ENCODE data around the gene CDKN2D. TPM values are rescaled to one million over a fixed set of nuclear protein-coding genes. Genes with fewer than 3 reads are reported as not detected.
"Not testable (repeated sequence)": the region's sequence is repeated elsewhere in the genome, so short reads cannot be mapped to it uniquely, and the experiment has no call there.

Gene CDKN2D
- total RNA-seq, 1 donor from 2014 or later, result 12.0 TPM

DNA sequence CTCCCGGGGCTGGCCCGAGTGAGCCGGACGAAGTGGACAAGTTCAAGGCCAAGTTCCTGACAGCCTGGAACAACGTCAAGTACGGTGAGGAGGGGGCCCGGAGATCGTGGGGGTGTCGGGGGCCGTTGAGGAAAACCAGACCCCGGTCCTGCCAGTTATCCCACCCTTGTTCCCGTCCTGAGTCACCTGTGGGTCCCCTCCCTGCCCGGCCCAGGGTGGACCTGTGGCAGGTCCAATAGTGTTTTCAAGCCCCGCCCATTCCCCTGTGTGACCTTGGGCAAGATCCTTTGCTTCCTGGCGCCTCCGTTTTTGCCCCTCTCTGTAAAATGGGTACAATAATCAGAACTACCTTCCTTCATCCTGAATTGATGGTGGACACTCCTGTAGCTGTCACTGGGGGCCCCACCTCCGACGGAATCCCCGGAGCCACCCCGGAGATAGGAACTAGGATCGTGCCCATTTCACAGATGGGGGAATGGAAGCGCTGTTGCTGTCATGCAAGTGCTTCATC lies 24.5 kb downstream of the CDKN2D start:
- Mint-ChIP-seq H3K4me1 (ENCODE audit: low read depth) (peaks cover 15% of the 10 kb centered on the region), H3K27me3 (ENCODE audit: low read depth) (no peaks in the 10 kb centered on the region), H3K36me3 (ENCODE audit: low read depth) (peaks cover 7% of the 10 kb centered on the region), H3K27ac (ENCODE audit: unreplicated experiment) (peak overlapping the region; percentile 59), H3K4me3 (ENCODE audit: unreplicated experiment) (peak overlapping the region; percentile 82), H3K9me3 (ENCODE audit: low read depth) (no peaks in the 10 kb centered on the region)
- TF ChIP-seq, protein P1, sequence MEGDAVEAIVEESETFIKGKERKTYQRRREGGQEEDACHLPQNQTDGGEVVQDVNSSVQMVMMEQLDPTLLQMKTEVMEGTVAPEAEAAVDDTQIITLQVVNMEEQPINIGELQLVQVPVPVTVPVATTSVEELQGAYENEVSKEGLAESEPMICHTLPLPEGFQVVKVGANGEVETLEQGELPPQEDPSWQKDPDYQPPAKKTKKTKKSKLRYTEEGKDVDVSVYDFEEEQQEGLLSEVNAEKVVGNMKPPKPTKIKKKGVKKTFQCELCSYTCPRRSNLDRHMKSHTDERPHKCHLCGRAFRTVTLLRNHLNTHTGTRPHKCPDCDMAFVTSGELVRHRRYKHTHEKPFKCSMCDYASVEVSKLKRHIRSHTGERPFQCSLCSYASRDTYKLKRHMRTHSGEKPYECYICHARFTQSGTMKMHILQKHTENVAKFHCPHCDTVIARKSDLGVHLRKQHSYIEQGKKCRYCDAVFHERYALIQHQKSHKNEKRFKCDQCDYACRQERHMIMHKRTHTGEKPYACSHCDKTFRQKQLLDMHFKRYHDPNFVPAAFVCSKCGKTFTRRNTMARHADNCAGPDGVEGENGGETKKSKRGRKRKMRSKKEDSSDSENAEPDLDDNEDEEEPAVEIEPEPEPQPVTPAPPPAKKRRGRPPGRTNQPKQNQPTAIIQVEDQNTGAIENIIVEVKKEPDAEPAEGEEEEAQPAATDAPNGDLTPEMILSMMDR (IDR thresholded peaks at IDR 0.05), result no peak
- no peak for DNase-seq (ENCODE audit: low spot score)

DNA sequence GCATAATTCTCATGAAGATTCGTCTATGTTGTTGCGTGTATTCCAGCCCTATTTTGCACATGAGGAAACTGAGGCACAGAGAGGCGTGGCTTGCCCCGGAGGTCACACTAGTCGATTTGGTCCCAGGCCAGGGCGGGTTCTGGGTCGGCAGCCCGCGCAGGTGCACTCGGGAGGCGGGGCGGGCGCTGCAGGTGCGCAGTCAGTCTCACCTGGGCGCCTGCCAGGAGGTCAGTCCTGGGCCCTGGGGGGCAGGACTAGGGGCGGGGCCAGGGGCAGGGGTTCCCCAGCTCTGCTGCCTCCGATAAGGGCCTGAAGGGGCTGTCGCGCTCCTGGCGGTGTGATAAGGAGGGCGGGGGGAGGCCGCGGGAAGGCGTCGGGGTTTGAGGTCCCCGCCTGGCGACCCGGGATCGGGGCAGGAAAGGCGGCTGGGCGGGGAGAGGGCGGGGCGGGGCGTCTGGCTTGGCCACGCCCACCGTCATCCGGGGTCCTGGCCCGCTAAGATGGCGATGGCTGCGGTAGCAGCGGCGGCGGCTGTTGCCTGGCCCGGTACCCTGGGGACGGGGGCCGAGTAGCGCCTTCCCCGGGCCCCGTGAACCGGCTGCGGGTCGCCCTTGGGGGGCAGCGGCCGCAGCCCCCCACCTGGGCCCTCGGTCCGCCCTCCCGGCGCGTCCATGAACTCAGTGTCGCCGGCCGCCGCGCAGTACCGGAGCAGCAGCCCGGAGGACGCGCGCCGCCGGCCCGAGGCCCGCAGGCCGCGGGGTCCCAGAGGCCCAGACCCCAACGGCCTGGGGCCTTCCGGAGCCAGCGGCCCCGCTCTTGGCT lies 25.1 kb downstream of the CDKN2D start, which contains the start of gene ATG4D:
TSS of gene ATG4D (plus strand) at position 485 of the 822 bp plus-strand sequence. CDS start at position 672, 187 bp downstream.
- peak within 1 kb of the TSS; percentile 59 for H3K27ac Mint-ChIP-seq (ENCODE audit: unreplicated experiment)
- DNase-seq (ENCODE audit: low spot score), result no peak
- peak within 1 kb of the TSS; percentile 82 for H3K4me3 Mint-ChIP-seq (ENCODE audit: unreplicated experiment)
- H3K27me3 Mint-ChIP-seq (ENCODE audit: low read depth), result no peaks in the 10 kb centered on the region
- peaks cover 15% of the 10 kb centered on the region for H3K4me1 Mint-ChIP-seq (ENCODE audit: low read depth)
- H3K36me3 Mint-ChIP-seq (ENCODE audit: low read depth), result peaks cover 4% of the 10 kb centered on the region
- H3K9me3 Mint-ChIP-seq (ENCODE audit: low read depth), result no peaks in the 10 kb centered on the region
- TF ChIP-seq, protein P1 (IDR thresholded peaks at IDR 0.05), result no peak

DNA sequence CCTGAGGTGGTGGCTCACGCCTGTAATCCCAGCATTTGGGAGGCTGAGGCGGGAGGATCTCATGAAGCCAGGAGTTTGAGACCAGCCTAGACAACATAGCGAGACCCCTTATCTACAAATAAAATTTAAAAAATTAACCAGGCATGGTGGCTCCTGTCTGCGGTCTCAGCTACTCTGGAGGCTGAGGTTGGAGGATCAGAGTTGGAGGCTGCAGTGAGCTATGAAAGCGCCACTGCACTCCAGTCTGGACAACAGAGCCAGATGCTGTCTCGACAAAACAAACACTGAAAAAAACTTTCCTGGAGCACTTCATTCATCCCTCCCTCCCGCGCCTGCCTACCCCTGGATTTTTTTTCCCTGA lies 25.7 kb downstream of the CDKN2D start:
- Mint-ChIP-seq H3K4me3 (ENCODE audit: unreplicated experiment) (peak overlapping the region; percentile 66), H3K4me1 (ENCODE audit: low read depth) (peaks cover 15% of the 10 kb centered on the region), H3K27ac (ENCODE audit: unreplicated experiment) (no peak overlapping the region), H3K36me3 (ENCODE audit: low read depth) (peaks cover 2% of the 10 kb centered on the region), H3K27me3 (ENCODE audit: low read depth) (no peaks in the 10 kb centered on the region), H3K9me3 (ENCODE audit: low read depth) (no peaks in the 10 kb centered on the region)
- DNase-seq (ENCODE audit: low spot score), result no peak
- TF ChIP-seq, protein P1 (IDR thresholded peaks at IDR 0.05), result no peak

DNA sequence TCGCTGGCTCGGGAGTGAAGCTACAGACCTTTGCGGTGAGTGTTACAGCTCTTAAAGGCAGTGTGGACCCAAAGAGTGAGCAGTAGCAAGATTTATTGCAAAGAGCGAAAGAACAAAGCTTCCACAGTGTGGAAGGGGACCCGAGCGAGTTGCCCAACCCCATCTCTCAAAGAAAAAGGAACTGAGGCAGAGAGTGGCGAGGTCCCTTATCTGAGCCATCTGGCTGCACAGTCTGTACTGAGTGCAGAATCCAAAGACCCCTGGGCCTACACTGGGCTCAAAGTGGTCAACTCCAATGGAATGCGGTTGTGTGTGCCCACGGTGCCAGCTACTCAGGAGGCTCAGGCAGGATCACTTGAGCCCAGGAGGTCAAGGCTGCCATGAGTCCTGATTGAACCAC lies 29.8 kb downstream of the CDKN2D start:
- H3K27me3 Mint-ChIP-seq (ENCODE audit: low read depth); H3K27ac Mint-ChIP-seq (ENCODE audit: unreplicated experiment); H3K9me3 Mint-ChIP-seq (ENCODE audit: low read depth); DNase-seq (ENCODE audit: low spot score); H3K36me3 Mint-ChIP-seq (ENCODE audit: low read depth); H3K4me3 Mint-ChIP-seq (ENCODE audit: unreplicated experiment): not testable (repeated sequence)
- H3K4me1 Mint-ChIP-seq (ENCODE audit: low read depth), result peaks cover 14% of the 10 kb centered on the region

DNA sequence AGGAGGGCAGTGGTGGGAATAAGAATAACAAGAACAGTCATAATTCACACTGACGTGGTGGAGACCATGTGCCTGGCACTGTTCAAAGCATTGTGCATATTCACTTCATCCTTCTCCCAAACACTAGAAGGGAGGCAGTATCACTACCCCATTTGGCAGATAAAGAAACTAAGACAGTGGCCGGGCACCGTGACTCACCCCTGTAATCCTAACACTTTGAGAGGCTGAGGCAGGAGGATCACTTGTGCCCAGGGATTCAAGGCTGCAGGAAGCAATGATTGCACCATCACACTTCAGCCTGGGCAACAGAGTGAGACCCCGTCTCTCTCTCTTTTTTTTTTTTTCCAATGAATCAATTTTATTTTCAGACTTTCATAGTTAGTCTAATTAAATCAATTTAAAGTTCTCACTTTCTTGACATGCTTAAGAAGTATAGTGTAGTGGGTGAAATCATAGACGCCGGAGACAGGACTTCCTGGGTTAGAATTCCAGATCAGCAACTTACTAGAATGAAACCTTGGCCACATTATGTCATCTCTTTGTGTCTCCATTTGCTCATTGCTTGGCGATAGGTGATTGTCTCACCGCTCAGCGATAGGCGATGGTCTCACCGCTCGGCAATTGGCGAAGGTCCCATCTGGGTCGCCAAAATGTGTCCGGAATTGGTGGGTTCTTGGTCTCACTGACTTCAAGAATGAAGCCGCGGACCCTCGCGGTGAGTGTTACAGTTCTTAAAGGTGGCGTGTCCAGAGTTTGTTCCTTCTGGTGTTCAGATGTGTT lies 30.4 kb downstream of the CDKN2D start:
- DNase-seq (ENCODE audit: low spot score), result no peak
- Mint-ChIP-seq H3K27me3 (ENCODE audit: low read depth) (no peaks in the 10 kb centered on the region), H3K4me3 (ENCODE audit: unreplicated experiment) (no peak overlapping the region), H3K4me1 (ENCODE audit: low read depth) (peaks cover 20% of the 10 kb centered on the region), H3K36me3 (ENCODE audit: low read depth) (no peaks in the 10 kb centered on the region), H3K9me3 (ENCODE audit: low read depth) (no peaks in the 10 kb centered on the region), H3K27ac (ENCODE audit: unreplicated experiment) (no peak overlapping the region)
- TF ChIP-seq, protein P1 (IDR thresholded peaks at IDR 0.05), result no peak
